Measurements from ENCODE around the gene C12orf42.

- TF ChIP-seq CTCF (IDR thresholded peaks at IDR 0.05): no peak
- TF ChIP-seq POLR2A (IDR thresholded peaks at IDR 0.05): no peak
Measured at GRCh38 chr12:103504606-103505005, 8.8 kb upstream of the C12orf42 start.

All from lower leg skin (tissue), 3 donors.